K562 (cell line): ENCODE data around the gene FANCD2. TPM values are rescaled to one million over a fixed set of nuclear protein-coding genes. Genes with fewer than 3 reads are reported as not detected.
A peak's percentile ranks its signal among the peaks of the same experiment; 100 is the strongest.

Source experiments
- CAMTA2 ChIP-seq: fragments of 250-450 bp; sonication (Bioruptor Pico); conservative IDR thresholded peaks from 2 replicates; pipeline ENCODE4 v1.5.1; 2022
- DPF2 ChIP-seq: fragments of 450-650 bp; IDR thresholded peaks from 2 replicates; pipeline ENCODE4 v1.6.1; 2016
- FOXP1 ChIP-seq: sonication (generic); formaldehyde crosslinking; IDR thresholded peaks from 2 replicates; pipeline ENCODE4 v1.8.0; 2022; ENCODE audit warnings: mild to moderate bottlenecking, missing genetic modification reagents
- IRF2 ChIP-seq: sonication (generic); formaldehyde crosslinking; IDR thresholded peaks from 2 replicates; pipeline ENCODE4 v1.8.1; 2022; ENCODE audit warnings: mild to moderate bottlenecking, missing genetic modification reagents
- NUFIP1 ChIP-seq: fragments of 450-650 bp; IDR thresholded peaks from 2 replicates; pipeline ENCODE4 v1.6.1; 2018; ENCODE audit not compliant: partially characterized antibody
- RBFOX2 ChIP-seq: fragments of 200-400 bp; formaldehyde crosslinking; IDR thresholded peaks from 2 replicates; pipeline ENCODE4 v1.6.1; 2017; ENCODE audit warnings: low read depth, mild to moderate bottlenecking, low read length, moderate library complexity
- RFX7 ChIP-seq: fragments of 250-450 bp; sonication (Bioruptor Pico); IDR thresholded peaks from 2 replicates; pipeline ENCODE4 v1.5.1; 2021; ENCODE audit warnings: mild to moderate bottlenecking
- TEAD2 ChIP-seq: fragments of 450-650 bp; IDR thresholded peaks from 2 replicates; pipeline ENCODE4 v1.6.1; 2016; ENCODE audit warnings: missing genetic modification characterization, control low read depth, missing compliant biosample characterization
- ZNF384 ChIP-seq: IDR thresholded peaks from 2 replicates; pipeline ENCODE4 v1.6.1; 2012; ENCODE audit warnings: low read depth, low read length, improper control_type of control experiment
- ZNF644 ChIP-seq: fragments of 200-800 bp; sonication (Bioruptor generic); IDR thresholded peaks from 2 replicates; pipeline ENCODE4 v1.6.1; 2016; ENCODE audit warnings: low read depth, missing genetic modification characterization, missing compliant biosample characterization
- polyA plus RNA-seq, 8 experiments: library from polyadenylated mRNA; depleted of rRNA in 4 of 8; stranded (reverse) in 5 of 8; unstranded in 3 of 8; fragments of >200 nt; fragmentation: Nextera tagmentation in 2 of 8; fragmentation: Illumina TruSeq in 1 of 8; extraction: Ambion mirVana in 2 of 8; extraction: Trizol in 1 of 8; gene quantifications; 2 replicates each; pipeline versions ENCODE4 v1.2.1 to v1.2.3, GENCODE V29; 2011 to 2014; ENCODE audit warnings: inconsistent platforms in 1 of 8, missing spikeins in 1 of 8
- total RNA-seq, 7 experiments: library from RNA; depleted of rRNA in 6 of 7; stranded (reverse); fragments of >200 nt in 6 of 7; fragmentation: Illumina TruSeq in 2 of 7; extraction: Trizol in 2 of 7; gene quantifications; 2 replicates each; pipeline versions ENCODE4 v1.2.1 to v1.2.3, GENCODE V29; 2011 to 2021; ENCODE audit warnings: low replicate concordance in 1 of 7
- TF ChIP-seq, protein P1 (sequence below), 2 experiments: IDR thresholded peaks in 1 of 2; conservative IDR thresholded peaks in 1 of 2; 2 replicates each; pipeline ENCODE4 v1.6.1; 2016; ENCODE audit warnings: low read depth in 2 of 2, mild to moderate bottlenecking in 1 of 2, missing compliant biosample characterization in 1 of 2, missing genetic modification characterization in 1 of 2, moderate library complexity in 1 of 2
- TF ChIP-seq, protein P2 (sequence below): fragments of 250-450 bp; sonication (Bioruptor Pico); IDR thresholded peaks from 2 replicates; pipeline ENCODE4 v1.8.0; 2022; ENCODE audit warnings: moderate library complexity, mild to moderate bottlenecking, inconsistent platforms
- TF ChIP-seq, protein P3 (sequence below): sonication (generic); formaldehyde crosslinking; IDR thresholded peaks from 2 replicates; pipeline ENCODE4 v1.8.0; 2022; ENCODE audit warnings: mild to moderate bottlenecking, low read depth, missing genetic modification reagents
- TF ChIP-seq, protein P4 (sequence below), 2 experiments: fragments of 450-650 bp; IDR thresholded peaks; 2 replicates each; pipeline ENCODE4 v1.6.1; 2016

The FANCD2 gene
- total and polyA plus RNA-seq, 9 of the 15 experiments (the other 6 are each of a cell fraction or from before 2014, with no cell fraction given), result 59.4 to 137 (median 96.1) TPM

DNA sequence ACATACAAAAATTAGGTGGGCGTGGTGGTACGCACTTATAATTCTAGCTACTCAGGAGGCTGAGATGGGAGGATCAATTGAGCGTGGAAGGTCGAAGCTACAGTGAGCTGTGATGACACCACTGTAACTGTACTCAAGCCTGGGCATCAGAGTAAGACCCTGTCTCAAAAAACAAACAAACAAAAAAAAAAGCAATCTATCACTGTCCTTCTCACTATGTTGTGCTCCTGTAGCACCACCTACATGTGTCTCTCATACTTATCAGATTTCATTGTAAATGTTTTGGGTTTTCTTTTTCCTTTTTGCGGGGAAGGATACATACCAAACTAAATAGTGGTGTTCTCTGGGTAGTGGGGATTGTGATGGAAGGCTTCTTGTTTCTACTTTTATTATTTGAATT is 14.8 kb downstream of the FANCD2 start (continued):
- TF ChIP-seq, protein P1, sequence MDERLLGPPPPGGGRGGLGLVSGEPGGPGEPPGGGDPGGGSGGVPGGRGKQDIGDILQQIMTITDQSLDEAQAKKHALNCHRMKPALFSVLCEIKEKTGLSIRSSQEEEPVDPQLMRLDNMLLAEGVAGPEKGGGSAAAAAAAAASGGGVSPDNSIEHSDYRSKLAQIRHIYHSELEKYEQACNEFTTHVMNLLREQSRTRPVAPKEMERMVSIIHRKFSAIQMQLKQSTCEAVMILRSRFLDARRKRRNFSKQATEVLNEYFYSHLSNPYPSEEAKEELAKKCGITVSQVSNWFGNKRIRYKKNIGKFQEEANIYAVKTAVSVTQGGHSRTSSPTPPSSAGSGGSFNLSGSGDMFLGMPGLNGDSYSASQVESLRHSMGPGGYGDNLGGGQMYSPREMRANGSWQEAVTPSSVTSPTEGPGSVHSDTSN (CRISPR knock-in tag; IDR thresholded peaks at IDR 0.05; ENCODE audit: low read depth), result no peak
- TF ChIP-seq, protein P1 (tag; conservative IDR thresholded peaks at IDR 0.05; ENCODE audit: low read depth), result peak; percentile 80
- no peak for TF ChIP-seq CAMTA2 (CRISPR knock-in tag)
- TF ChIP-seq, protein P2, sequence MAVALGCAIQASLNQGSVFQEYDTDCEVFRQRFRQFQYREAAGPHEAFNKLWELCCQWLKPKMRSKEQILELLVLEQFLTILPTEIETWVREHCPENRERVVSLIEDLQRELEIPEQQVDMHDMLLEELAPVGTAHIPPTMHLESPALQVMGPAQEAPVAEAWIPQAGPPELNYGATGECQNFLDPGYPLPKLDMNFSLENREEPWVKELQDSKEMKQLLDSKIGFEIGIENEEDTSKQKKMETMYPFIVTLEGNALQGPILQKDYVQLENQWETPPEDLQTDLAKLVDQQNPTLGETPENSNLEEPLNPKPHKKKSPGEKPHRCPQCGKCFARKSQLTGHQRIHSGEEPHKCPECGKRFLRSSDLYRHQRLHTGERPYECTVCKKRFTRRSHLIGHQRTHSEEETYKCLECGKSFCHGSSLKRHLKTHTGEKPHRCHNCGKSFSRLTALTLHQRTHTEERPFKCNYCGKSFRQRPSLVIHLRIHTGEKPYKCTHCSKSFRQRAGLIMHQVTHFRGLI, result no peak
- no peak for TF ChIP-seq TEAD2 (tag)
- no peak for TF ChIP-seq DPF2
- TF ChIP-seq, protein P3, sequence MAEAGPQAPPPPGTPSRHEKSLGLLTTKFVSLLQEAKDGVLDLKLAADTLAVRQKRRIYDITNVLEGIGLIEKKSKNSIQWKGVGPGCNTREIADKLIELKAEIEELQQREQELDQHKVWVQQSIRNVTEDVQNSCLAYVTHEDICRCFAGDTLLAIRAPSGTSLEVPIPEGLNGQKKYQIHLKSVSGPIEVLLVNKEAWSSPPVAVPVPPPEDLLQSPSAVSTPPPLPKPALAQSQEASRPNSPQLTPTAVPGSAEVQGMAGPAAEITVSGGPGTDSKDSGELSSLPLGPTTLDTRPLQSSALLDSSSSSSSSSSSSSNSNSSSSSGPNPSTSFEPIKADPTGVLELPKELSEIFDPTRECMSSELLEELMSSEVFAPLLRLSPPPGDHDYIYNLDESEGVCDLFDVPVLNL, result no peak
- TF ChIP-seq RBFOX2, result no peak
- no peak for TF ChIP-seq NUFIP1
- TF ChIP-seq ZNF384, result peak; percentile 46; the same call in 1 of the 2 replicates
- TF ChIP-seq, protein P4, sequence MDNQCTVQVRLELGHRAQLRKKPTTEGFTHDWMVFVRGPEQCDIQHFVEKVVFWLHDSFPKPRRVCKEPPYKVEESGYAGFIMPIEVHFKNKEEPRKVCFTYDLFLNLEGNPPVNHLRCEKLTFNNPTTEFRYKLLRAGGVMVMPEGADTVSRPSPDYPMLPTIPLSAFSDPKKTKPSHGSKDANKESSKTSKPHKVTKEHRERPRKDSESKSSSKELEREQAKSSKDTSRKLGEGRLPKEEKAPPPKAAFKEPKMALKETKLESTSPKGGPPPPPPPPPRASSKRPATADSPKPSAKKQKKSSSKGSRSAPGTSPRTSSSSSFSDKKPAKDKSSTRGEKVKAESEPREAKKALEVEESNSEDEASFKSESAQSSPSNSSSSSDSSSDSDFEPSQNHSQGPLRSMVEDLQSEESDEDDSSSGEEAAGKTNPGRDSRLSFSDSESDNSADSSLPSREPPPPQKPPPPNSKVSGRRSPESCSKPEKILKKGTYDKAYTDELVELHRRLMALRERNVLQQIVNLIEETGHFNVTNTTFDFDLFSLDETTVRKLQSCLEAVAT (IDR thresholded peaks at IDR 0.05), result no peak
- TF ChIP-seq IRF2 (CRISPR knock-in tag), result no peak
- no peak for TF ChIP-seq FOXP1 (CRISPR knock-in tag)
- TF ChIP-seq ZNF644, result no peak
- no peak for TF ChIP-seq RFX7
